GM19023 (cell line): ENCODE results near the gene ATP6V1F.

Experiments
- ATAC-seq: cut with Tn5 transposase; IDR thresholded peaks from one replicate; pipeline ENCODE4 v1.9.1; 2021; ENCODE audit warnings: mild to moderate bottlenecking, moderate library complexity; ENCODE audit not compliant: unreplicated experiment

ATP6V1F gene

GRCh38 chr7:128862571-128863432, at the start of gene ATP6V1F:
Gene ATP6V1F, plus strand, starts transcription at chr7:128862856. Its CDS starts 49 bp downstream, at chr7:128862905.
- peak; percentile 90 for ATAC-seq

- ATAC-seq: no peak
These were observed 48.2 kb upstream of the ATP6V1F start for GRCh38 chr7:128814499-128814898.

- no peak for ATAC-seq
These were observed 47.2 kb upstream of the ATP6V1F start for GRCh38 chr7:128815289-128815942.

GRCh38 chr7:128818694-128819093, 44.0 kb upstream of the ATP6V1F start:
- no peak for ATAC-seq

- ATAC-seq: no peak
These were observed 40.9 kb upstream of the ATP6V1F start for GRCh38 chr7:128821724-128822123.

- no peak for ATAC-seq
These were observed 36.1 kb upstream of the ATP6V1F start for GRCh38 chr7:128826512-128826911.

GRCh38 chr7:128826916-128827247, 35.8 kb upstream of the ATP6V1F start:
- ATAC-seq: no peak

- no peak for ATAC-seq
These were observed 35.3 kb upstream of the ATP6V1F start for GRCh38 chr7:128827248-128827958.

GRCh38 chr7:128827971-128828711, 34.5 kb upstream of the ATP6V1F start:
- no peak for ATAC-seq

- no peak for ATAC-seq
These were observed 33.1 kb upstream of the ATP6V1F start for GRCh38 chr7:128829391-128830166.

GRCh38 chr7:128830231-128831177, 32.2 kb upstream of the ATP6V1F start, which contains the start of gene FLNC:
Gene FLNC, plus strand, starts transcription at chr7:128830406. Its CDS starts 232 bp downstream, at chr7:128830638.
- no peak for ATAC-seq

GRCh38 chr7:128831178-128831993, 31.3 kb upstream of the ATP6V1F start:
- no peak for ATAC-seq

- ATAC-seq: no peak
These were observed 30.4 kb upstream of the ATP6V1F start for GRCh38 chr7:128831994-128832879.

GRCh38 chr7:128832880-128833147, 29.8 kb upstream of the ATP6V1F start:
- no peak for ATAC-seq

- no peak for ATAC-seq
These were observed 29.3 kb upstream of the ATP6V1F start for GRCh38 chr7:128833148-128833945.

GRCh38 chr7:128833946-128834325, 28.7 kb upstream of the ATP6V1F start:
- no peak for ATAC-seq
